Kidney glomerular epithelial cell (primary cell): ENCODE measurements around the gene PRRX2.
"Not testable (repeated sequence)": the region's sequence is repeated elsewhere in the genome, so short reads cannot be mapped to it uniquely, and the experiment has no call there.

Source experiments
- DNase-seq: peaks from one replicate; lab custom pipeline; 2025; lab: John Stamatoyannopoulos, UW

Gene PRRX2

GRCh38 chr9:129735546-129735945 is 70.1 kb downstream of the PRRX2 start:
- DNase-seq = no peak

GRCh38 chr9:129736334-129736733 is 70.9 kb downstream of the PRRX2 start:
- no peak for DNase-seq

GRCh38 chr9:129737479-129738274 is 72.2 kb downstream of the PRRX2 start:
- peak; percentile 61 for DNase-seq

GRCh38 chr9:129739432-129739831 is 74.0 kb downstream of the PRRX2 start:
- DNase-seq = no peak

GRCh38 chr9:129740174-129740573 is 74.7 kb downstream of the PRRX2 start:
- no peak for DNase-seq

GRCh38 chr9:129740666-129741464 is 75.4 kb downstream of the PRRX2 start:
- DNase-seq = no peak

GRCh38 chr9:129745200-129745599 is 79.8 kb downstream of the PRRX2 start:
- no peak for DNase-seq

GRCh38 chr9:129746092-129746777 is 80.8 kb downstream of the PRRX2 start:
- no peak for DNase-seq

- DNase-seq = no peak
These were observed 82.8 kb downstream of the PRRX2 start for GRCh38 chr9:129748249-129748648.

GRCh38 chr9:129749052-129749451 is 83.6 kb downstream of the PRRX2 start:
- not testable (repeated sequence) for DNase-seq

- no peak for DNase-seq
These were observed 84.1 kb downstream of the PRRX2 start for GRCh38 chr9:129749575-129749974.

GRCh38 chr9:129750013-129750638 is 84.7 kb downstream of the PRRX2 start:
- DNase-seq = no peak

- no peak for DNase-seq
These were observed 86.7 kb downstream of the PRRX2 start for GRCh38 chr9:129751841-129752801.

GRCh38 chr9:129752900-129753729 is 87.7 kb downstream of the PRRX2 start, which contains the start of gene PTGES:
Gene PTGES (minus strand): TSS chr9:129753042. CDS start chr9:129753012, 30 bp downstream.
- peak; percentile 75 for DNase-seq

GRCh38 chr9:129755151-129755550 is 89.7 kb downstream of the PRRX2 start:
- DNase-seq = no peak

- no peak for DNase-seq
These were observed 90.7 kb downstream of the PRRX2 start for GRCh38 chr9:129756191-129756590.

- DNase-seq = no peak
These were observed 91.6 kb downstream of the PRRX2 start for GRCh38 chr9:129757045-129757444.

GRCh38 chr9:129759319-129759718 is 93.9 kb downstream of the PRRX2 start:
- no peak for DNase-seq

- DNase-seq = no peak
These were observed 94.5 kb downstream of the PRRX2 start for GRCh38 chr9:129759804-129760502.
